ENCODE results near the gene KCNQ1. TPM values are rescaled to one million over a fixed set of nuclear protein-coding genes. Genes with fewer than 3 reads are reported as not detected.

KCNQ1 gene
- total RNA-seq, 1 experiment from 2014 or later = 2.3 TPM

DNA sequence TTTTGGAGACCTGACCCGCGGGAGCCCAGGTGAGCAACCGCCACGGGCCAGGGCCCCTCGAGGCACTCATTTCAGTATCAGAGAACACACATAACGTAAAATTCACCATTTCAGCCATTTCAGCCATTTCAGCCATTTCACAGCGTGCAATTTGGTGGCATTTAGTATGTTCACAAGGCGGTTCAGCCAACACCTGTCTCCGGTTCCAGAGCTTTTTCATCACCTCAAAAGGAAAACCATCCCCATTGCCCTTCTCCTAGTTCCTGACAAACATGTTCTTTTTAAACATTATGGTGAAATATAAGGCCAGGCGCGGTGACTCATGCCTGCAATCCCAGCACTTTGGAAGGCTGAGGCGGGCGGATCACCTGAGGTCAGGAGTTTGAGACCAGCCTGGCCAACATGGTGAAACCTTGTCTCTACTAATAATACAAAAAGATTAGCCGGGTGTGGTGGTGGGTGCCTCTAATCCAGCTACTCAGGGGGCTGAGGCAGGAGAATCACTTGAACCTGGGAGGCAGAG lies 119.3 kb downstream of the KCNQ1 start:
- Histone ChIP-seq H3K27me3 (ENCODE audit: insufficient read depth, low read length) (peaks cover 6% of the 10 kb centered on the region; the same call in 1 of the 2 replicates), H4K20me1 (ENCODE audit: control insufficient read depth, insufficient read depth, insufficient read length) (no peaks in the 10 kb centered on the region), H3K4me2 (ENCODE audit: insufficient read depth, insufficient read length, low read length) (no peak overlapping the region), H3K27ac (ENCODE audit: insufficient read length, low read depth, low read length) (no peak overlapping the region), H3T11ph (ENCODE audit: low read length) (no peak overlapping the region), H4K8ac (replicated peaks; ENCODE audit: insufficient read length, low read depth, low read length) (no peak overlapping the region), H3K4me1 (ENCODE audit: insufficient read depth, low read length) (no peaks in the 10 kb centered on the region; the same call in 1 of the 2 replicates), H2BK15ac (ENCODE audit: low read depth, low read length) (no peak overlapping the region), H3K23ac (ENCODE audit: insufficient read length, low read depth, low read length) (no peak overlapping the region), H3K56ac (ENCODE audit: insufficient read length, low read depth, low read length) (no peak overlapping the region), H3K9ac (ENCODE audit: extremely low read depth, insufficient read length, low read length) (no peak overlapping the region), H3K14ac (ENCODE audit: insufficient read depth, low read length) (no peak overlapping the region), H2BK120ac (ENCODE audit: low read depth, low read length, poor library complexity, severe bottlenecking) (no peak overlapping the region), H4K91ac (ENCODE audit: insufficient read length, low read depth, low read length) (no peak overlapping the region), H4K5ac (ENCODE audit: insufficient read length, low read depth, low read length) (no peak overlapping the region), H2BK5ac (ENCODE audit: insufficient read length, low read length) (no peak overlapping the region), H2AFZ (ENCODE audit: low read length) (no peak overlapping the region), H3K23me2 (ENCODE audit: insufficient read length, low read depth, low read length, poor library complexity, severe bottlenecking) (no peaks in the 10 kb centered on the region), H2BK20ac (ENCODE audit: low read depth, low read length, poor library complexity, severe bottlenecking) (no peak overlapping the region), H2AK5ac (ENCODE audit: insufficient read length, low read length) (no peak overlapping the region), H2BK12ac (ENCODE audit: insufficient read length, low read depth, low read length) (no peak overlapping the region), H3K4ac (ENCODE audit: low read depth, low read length) (no peak overlapping the region), H3K79me2 (ENCODE audit: insufficient read depth, low read length) (no peaks in the 10 kb centered on the region), H3K18ac (ENCODE audit: insufficient read length, low read depth, low read length) (no peak overlapping the region), H3K9me3 (ENCODE audit: control insufficient read depth, low read depth, low read length) (no peaks in the 10 kb centered on the region), H3K79me1 (ENCODE audit: insufficient read depth, low read depth, low read length, poor library complexity, severe bottlenecking) (no peaks in the 10 kb centered on the region)
- no peak overlapping the region for H3K27ac Mint-ChIP-seq
- peaks cover 6 to 7% of the 10 kb centered on the region in 2 experiments; a peak in 2 of 4 replicates for H3K4me1 Mint-ChIP-seq
- H3K9me3 Mint-ChIP-seq = peaks cover 0 to 2% of the 10 kb centered on the region in 2 experiments; a peak in 1 of 5 replicates
- no CpG with 5 or more reads among the region's 14 CpGs for WGBS (ENCODE audit: extremely low coverage, insufficient read length, low lambda C conversion rate)
- H3K4me3 Mint-ChIP-seq = no peak overlapping the region
- no peaks in the 10 kb centered on the region for H3K36me3 Mint-ChIP-seq (ENCODE audit: insufficient read depth in 1 of 3, low read depth in 3 of 3)
- DNase-seq = no peak
- H3K27me3 Mint-ChIP-seq (ENCODE audit: low read depth) = peaks cover 81% of the 10 kb centered on the region
- no peak for TF ChIP-seq CTCF (conservative IDR thresholded peaks at IDR 0.05)

Measured in H9 (cell line).